Uterus (tissue), 4 donors: ENCODE measurements around the gene ELF2. TPM values are rescaled to one million over a fixed set of nuclear protein-coding genes. Genes with fewer than 3 reads are reported as not detected.

Experiments used
- DNase-seq, 2 donors: peaks; one replicate each; pipeline ENCODE4 v3.0.0-alpha.2; 2019 to 2020
- H3K27ac ChIP-seq, 2 donors: fragments of 200-600 bp; sonication (generic); 1 replicate in 1 of 2; 2 replicates in 1 of 2; pipeline ENCODE4 v1.5.1; 2016 to 2018
- H3K27me3 ChIP-seq, 2 donors: fragments of 200-600 bp; sonication (generic); one replicate each; pipeline ENCODE4 v1.5.1; 2018 to 2019; ENCODE audit warnings: control low read depth in 1 of 2
- H3K36me3 ChIP-seq, 2 donors: fragments of 200-600 bp; sonication (generic); one replicate each; pipeline ENCODE4 v1.5.1; 2019; ENCODE audit warnings: control low read depth in 1 of 2
- H3K4me1 ChIP-seq, 2 donors: fragments of 200-600 bp; sonication (generic); one replicate each; pipeline ENCODE4 v1.5.1; 2018 to 2019; ENCODE audit warnings: control low read depth in 1 of 2
- H3K4me3 ChIP-seq, 2 donors: fragments of 200-600 bp; sonication (generic); 1 replicate in 1 of 2; 2 replicates in 1 of 2; pipeline ENCODE4 v1.5.1; 2018 to 2019; ENCODE audit warnings: mild to moderate bottlenecking in 1 of 2
- H3K9me3 ChIP-seq, 2 donors: fragments of 200-600 bp; sonication (generic); one replicate each; pipeline ENCODE4 v1.5.1; 2019; ENCODE audit warnings: control low read depth in 1 of 2
- POLR2A ChIP-seq, 2 donors: fragments of 450-650 bp; IDR thresholded peaks; one replicate each; pipeline ENCODE4 v1.6.1; 2016; ENCODE audit warnings: antibody characterized with exemption in 2 of 2, mild to moderate bottlenecking in 1 of 2, moderate library complexity in 1 of 2
- intact Hi-C: fragments of 100-400 bp; cut with DNase I; formaldehyde crosslinking; loops from one replicate; pipeline ENCODE4 v1.15.1; 2023; ENCODE audit warnings: low total_unique reads
- total RNA-seq, 4 donors: library from RNA; depleted of rRNA in 3 of 4; stranded (reverse); fragments of >200 nt in 3 of 4; gene quantifications; one replicate each; pipeline versions ENCODE4 v1.1.0 to v1.2.4, GENCODE V29; 2014 to 2023
- TF ChIP-seq, protein P1 (sequence below), 4 experiments: fragments of 200-600 bp in 2 of 4; fragments of 450-650 bp in 2 of 4; sonication (generic) in 2 of 4; IDR thresholded peaks; one replicate each; pipeline ENCODE4 v1.5.1; 2016 to 2019; ENCODE audit warnings: antibody characterized with exemption in 4 of 4, mild to moderate bottlenecking in 2 of 4, moderate library complexity in 1 of 4
- donor health status: DM: yes; HTN: yes; CAD: no.

The ELF2 gene
- total RNA-seq, 4 donors from 2014 or later = 65.8 to 103 (median 86.0) TPM

DNA sequence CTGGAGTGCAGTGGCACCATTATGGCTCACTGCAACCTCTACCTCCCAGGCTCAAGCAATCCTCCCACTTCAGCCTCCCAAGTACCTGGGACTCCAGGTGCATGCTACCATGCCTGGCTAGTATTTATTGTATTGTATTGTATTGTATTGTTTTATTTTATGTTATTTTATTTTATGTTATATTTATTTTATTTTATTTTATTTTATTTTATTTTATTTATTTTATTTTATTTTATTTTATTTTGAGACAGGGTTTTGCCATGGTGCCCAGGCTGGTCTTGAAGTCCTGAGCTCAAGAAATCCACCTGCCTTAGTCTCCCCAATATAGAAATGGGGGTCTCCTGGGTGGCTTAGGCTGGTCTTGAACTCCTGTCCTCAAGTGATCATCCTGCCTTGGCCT lies 42.6 kb downstream of the ELF2 start:
- no peak for DNase-seq
- Histone ChIP-seq H3K27me3 (no peaks in the 10 kb centered on the region), H3K36me3 (no peaks in the 10 kb centered on the region), H3K9me3 (no peaks in the 10 kb centered on the region), H3K4me3 (no peak overlapping the region), H3K4me1 (no peaks in the 10 kb centered on the region), H3K27ac (no peak overlapping the region)
- intact Hi-C loops = no loop called here
- no peak for TF ChIP-seq POLR2A (IDR thresholded peaks at IDR 0.05)
- TF ChIP-seq, protein P1, sequence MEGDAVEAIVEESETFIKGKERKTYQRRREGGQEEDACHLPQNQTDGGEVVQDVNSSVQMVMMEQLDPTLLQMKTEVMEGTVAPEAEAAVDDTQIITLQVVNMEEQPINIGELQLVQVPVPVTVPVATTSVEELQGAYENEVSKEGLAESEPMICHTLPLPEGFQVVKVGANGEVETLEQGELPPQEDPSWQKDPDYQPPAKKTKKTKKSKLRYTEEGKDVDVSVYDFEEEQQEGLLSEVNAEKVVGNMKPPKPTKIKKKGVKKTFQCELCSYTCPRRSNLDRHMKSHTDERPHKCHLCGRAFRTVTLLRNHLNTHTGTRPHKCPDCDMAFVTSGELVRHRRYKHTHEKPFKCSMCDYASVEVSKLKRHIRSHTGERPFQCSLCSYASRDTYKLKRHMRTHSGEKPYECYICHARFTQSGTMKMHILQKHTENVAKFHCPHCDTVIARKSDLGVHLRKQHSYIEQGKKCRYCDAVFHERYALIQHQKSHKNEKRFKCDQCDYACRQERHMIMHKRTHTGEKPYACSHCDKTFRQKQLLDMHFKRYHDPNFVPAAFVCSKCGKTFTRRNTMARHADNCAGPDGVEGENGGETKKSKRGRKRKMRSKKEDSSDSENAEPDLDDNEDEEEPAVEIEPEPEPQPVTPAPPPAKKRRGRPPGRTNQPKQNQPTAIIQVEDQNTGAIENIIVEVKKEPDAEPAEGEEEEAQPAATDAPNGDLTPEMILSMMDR (IDR thresholded peaks at IDR 0.05) = no peak

DNA sequence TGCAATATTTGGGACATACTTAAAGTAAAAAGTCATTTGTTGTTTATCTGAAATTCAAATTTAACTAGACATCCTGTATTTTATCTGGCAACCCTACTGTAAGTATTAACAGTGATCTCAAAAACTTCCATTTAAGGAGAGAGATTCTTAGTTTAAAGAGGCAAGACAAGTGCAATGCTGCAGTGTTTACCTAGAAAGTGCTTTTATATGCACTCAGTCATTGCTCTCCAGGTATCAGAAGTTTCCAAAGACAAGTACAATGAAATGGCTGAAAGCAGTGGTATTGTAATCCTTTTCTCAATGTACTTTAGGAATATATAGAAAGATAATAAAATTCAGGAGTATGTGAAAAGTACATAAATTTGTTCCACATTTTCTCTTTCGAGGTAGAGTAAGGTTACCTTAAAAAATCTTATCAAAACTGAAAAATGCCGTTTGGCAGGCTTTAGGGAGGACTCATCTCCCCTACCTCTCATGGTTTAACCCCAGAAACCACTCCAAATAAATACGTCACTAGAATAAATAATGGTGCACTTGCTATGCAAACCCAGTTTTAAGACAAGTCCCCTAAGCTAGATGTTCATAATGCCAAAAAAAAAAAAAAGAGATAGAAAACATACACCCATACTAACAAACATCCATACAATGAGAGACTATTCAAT lies 45.7 kb downstream of the ELF2 start:
- TF ChIP-seq, protein P1 (IDR thresholded peaks at IDR 0.05) = no peak
- no peak for TF ChIP-seq POLR2A (IDR thresholded peaks at IDR 0.05)
- intact Hi-C loops = no loop called here
- no peak overlapping the region for H3K27ac ChIP-seq

DNA sequence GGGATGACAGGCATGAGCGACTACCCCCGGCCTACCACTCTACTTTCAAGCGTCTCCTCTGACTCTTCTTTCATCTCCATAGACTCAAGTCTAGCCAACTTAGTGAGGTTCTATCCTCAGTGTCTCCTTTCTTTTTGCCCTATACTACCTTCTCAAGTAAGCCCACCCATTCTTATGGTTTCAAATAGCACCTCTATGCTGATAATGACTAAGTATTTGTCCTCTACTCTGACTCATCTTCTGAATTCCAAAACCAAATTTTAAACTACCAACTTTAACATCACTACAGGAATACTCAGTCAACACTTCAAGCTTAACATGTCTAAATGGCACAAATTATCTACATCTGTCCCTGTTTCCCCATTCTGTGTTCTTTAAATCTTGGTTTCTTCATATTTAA lies 47.8 kb downstream of the ELF2 start:
- DNase-seq = no peak
- Histone ChIP-seq H3K4me3 (no peak overlapping the region), H3K27ac (no peak overlapping the region), H3K9me3 (no peaks in the 10 kb centered on the region), H3K4me1 (no peaks in the 10 kb centered on the region), H3K27me3 (no peaks in the 10 kb centered on the region), H3K36me3 (no peaks in the 10 kb centered on the region)
- TF ChIP-seq POLR2A (IDR thresholded peaks at IDR 0.05) = no peak
- TF ChIP-seq, protein P1 (IDR thresholded peaks at IDR 0.05) = no peak
- intact Hi-C loops = no loop called here

More for the DNA sequence above, 45.7 kb downstream of the ELF2 start:
- H3K9me3 ChIP-seq = no peaks in the 10 kb centered on the region
- no peaks in the 10 kb centered on the region for H3K27me3 ChIP-seq
- H3K4me1 ChIP-seq = no peaks in the 10 kb centered on the region
- no peak overlapping the region for H3K4me3 ChIP-seq
- no peak for DNase-seq
- no peaks in the 10 kb centered on the region for H3K36me3 ChIP-seq

DNA sequence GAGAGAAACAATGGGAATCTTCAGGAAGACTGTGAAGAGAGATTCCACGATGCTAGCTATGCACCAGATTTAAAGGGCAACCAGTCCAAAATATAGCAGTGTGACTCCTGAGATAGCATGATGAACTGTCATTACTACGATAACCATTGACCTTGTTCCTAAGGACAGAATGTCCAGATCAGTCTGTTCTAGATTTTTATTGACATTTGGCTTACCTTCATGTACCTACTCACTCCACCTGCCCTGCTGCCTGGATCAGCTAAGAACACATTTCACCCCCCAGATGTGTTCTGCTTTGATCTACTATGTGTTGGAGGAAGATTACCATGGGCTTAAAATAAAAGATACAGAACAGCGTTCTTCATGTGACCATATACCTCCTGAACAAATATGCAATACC lies 50.1 kb downstream of the ELF2 start:
- Histone ChIP-seq H3K27ac (no peak overlapping the region), H3K36me3 (no peaks in the 10 kb centered on the region), H3K27me3 (no peaks in the 10 kb centered on the region), H3K4me1 (no peaks in the 10 kb centered on the region), H3K4me3 (no peak overlapping the region), H3K9me3 (no peaks in the 10 kb centered on the region)
- no peak for TF ChIP-seq POLR2A (IDR thresholded peaks at IDR 0.05)
- intact Hi-C loops = no loop called here
- DNase-seq = no peak

DNA sequence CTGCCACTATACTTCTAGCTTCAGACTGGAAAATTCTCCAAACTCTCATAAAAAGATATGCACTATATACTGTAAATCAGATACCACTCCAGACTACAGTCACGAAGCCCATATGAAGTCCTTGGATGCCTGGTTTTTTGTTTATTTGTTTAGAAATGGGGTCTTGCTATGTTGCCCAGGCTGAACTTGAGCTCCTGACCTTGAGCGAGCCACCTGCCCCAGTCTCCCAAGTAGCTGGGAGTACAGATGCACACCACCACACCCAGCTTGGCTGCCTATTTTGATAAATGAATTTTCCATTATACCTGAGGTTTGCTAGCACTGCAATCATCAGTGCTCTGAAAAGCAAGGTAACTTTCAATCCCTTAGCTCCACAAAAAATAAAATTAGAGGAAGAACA lies 53.1 kb downstream of the ELF2 start:
- no peak for DNase-seq
- H3K4me3 ChIP-seq = no peak overlapping the region
- no peaks in the 10 kb centered on the region for H3K36me3 ChIP-seq
- intact Hi-C loops = no loop called here
- H3K27ac ChIP-seq = no peak overlapping the region
- TF ChIP-seq, protein P1 (IDR thresholded peaks at IDR 0.05) = no peak
- no peak for TF ChIP-seq POLR2A (IDR thresholded peaks at IDR 0.05)
- no peaks in the 10 kb centered on the region for H3K9me3 ChIP-seq
- no peaks in the 10 kb centered on the region for H3K27me3 ChIP-seq
- H3K4me1 ChIP-seq = no peaks in the 10 kb centered on the region

DNA sequence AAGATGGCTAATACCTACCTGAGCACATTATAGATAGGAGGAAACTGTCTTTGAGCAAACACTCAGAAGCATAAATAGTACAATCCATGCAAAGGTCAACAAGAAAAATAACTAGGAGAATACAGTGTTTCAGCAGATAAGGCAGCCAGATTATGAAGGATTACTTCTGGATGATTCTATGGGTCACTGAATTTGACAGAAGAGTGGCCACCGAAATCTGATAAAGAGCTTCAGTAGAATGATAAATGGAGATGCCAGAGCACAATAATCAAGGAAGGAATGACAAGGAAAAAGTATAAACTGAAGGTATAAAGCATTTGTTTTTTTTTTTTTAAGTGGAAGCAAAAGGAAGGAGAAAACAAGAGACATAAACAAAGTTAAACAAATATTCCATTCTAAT lies 58.7 kb downstream of the ELF2 start:
- Histone ChIP-seq H3K27me3 (no peaks in the 10 kb centered on the region), H3K27ac (no peak overlapping the region), H3K9me3 (no peaks in the 10 kb centered on the region), H3K4me3 (no peak overlapping the region), H3K36me3 (no peaks in the 10 kb centered on the region), H3K4me1 (no peaks in the 10 kb centered on the region)
- DNase-seq = no peak
- intact Hi-C loops = no loop called here
- TF ChIP-seq, protein P1 (IDR thresholded peaks at IDR 0.05) = no peak
- no peak for TF ChIP-seq POLR2A (IDR thresholded peaks at IDR 0.05)
